OCI-LY7 (cell line): ENCODE data around the gene SNX6.

ENCODE experiments used
- EZH2phosphoT487 ChIP-seq: fragments of 200-600 bp; sonication (generic); IDR thresholded peaks from 2 replicates; pipeline ENCODE4 v1.6.1; 2018; ENCODE audit warnings: low read depth, borderline replicate concordance, mild to moderate bottlenecking, mixed run types, antibody characterized with exemption, low read length, moderate library complexity, mixed read lengths
- TF ChIP-seq, protein P1 (sequence below): fragments of 200-600 bp; sonication (generic); conservative IDR thresholded peaks from 2 replicates; pipeline ENCODE4 v1.5.1; 2014; ENCODE audit warnings: mild to moderate bottlenecking, antibody characterized with exemption, low read length, moderate library complexity, mixed read lengths

DNA sequence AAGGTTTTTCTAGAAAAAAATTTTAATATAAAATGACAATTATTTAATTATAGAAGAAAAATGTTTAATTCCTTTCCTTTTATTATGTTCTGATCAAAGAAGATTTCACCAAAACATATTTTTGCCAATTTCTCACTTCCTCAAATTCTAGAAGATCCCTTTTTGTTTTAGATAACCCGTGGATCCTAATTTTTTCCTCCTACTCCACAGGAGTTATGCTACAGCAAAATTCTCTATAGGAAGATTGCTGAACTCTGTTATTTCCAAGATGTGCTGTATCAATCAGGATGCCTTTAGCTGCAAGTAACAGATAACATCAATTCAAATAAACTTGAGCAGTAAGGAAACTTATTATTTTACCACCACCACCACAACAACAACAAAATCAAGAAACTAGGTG lies 3.8 kb upstream of the SNX6 start:
- TF ChIP-seq, protein P1, sequence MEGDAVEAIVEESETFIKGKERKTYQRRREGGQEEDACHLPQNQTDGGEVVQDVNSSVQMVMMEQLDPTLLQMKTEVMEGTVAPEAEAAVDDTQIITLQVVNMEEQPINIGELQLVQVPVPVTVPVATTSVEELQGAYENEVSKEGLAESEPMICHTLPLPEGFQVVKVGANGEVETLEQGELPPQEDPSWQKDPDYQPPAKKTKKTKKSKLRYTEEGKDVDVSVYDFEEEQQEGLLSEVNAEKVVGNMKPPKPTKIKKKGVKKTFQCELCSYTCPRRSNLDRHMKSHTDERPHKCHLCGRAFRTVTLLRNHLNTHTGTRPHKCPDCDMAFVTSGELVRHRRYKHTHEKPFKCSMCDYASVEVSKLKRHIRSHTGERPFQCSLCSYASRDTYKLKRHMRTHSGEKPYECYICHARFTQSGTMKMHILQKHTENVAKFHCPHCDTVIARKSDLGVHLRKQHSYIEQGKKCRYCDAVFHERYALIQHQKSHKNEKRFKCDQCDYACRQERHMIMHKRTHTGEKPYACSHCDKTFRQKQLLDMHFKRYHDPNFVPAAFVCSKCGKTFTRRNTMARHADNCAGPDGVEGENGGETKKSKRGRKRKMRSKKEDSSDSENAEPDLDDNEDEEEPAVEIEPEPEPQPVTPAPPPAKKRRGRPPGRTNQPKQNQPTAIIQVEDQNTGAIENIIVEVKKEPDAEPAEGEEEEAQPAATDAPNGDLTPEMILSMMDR = no peak
- TF ChIP-seq EZH2phosphoT487 = no peak
